ENCODE results near the gene ACAA1. TPM values are rescaled to one million over a fixed set of nuclear protein-coding genes. Genes with fewer than 3 reads are reported as not detected.

The ACAA1 gene
- total and polyA plus RNA-seq, 2 experiments from 2014 or later: 141 to 250 TPM

DNA sequence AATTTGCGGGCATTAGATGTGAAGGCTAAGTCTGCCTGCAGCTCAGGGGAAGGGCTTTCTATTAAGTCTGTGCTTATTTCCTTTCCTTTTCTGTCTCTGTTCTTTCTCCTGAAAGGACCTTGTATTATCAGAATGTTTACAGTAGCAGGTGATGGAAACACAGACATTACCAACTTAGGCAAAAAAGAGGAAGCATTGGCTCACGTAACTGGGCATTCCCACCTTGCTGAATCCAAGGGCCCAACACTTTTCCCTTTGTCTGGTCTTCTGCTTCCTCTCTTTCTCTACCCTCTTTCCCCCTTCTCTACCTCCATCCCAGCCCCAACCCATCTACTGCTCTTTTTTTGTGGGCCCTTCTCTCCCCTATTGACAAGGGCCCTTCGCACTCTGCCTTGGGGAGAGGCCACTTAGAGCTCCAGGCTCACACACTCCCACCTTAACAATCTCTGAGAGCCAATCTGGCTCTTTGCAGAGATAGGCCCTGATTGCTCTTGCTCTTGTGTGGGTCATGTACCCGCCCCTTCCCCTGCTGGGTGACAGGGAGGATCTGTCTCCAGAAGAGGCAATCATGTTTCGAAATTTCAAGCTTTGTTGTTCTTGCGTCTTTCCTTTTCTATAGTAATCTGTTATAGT, 35.0 kb downstream of the ACAA1 start:
- WGBS (ENCODE audit: low lambda C conversion rate, missing lambda C conversion rate): 81% methylated on average over 6 of the region's 6 CpGs
- Histone ChIP-seq H3K9me2 (replicated peaks; ENCODE audit: insufficient read depth) (no peaks in the 10 kb centered on the region), H4K20me1 (ENCODE audit: insufficient read depth, poor library complexity, severe bottlenecking) (no peaks in the 10 kb centered on the region), H3K4me1 (ENCODE audit: insufficient read depth) (no peaks in the 10 kb centered on the region), H3K27ac (no peak overlapping the region), H2AFZ (no peak overlapping the region), H3K9me3 (ENCODE audit: low read depth) (no peaks in the 10 kb centered on the region), H3K4me3 (no peak overlapping the region), H3K27me3 (no peaks in the 10 kb centered on the region), H3K36me3 (replicated peaks; ENCODE audit: insufficient read depth, low read depth) (no peaks in the 10 kb centered on the region), H3K79me2 (no peaks in the 10 kb centered on the region), H3K4me2 (no peak overlapping the region)
- no peak for DNase-seq (ENCODE audit: low spot score)
- TF ChIP-seq EZH2 (IDR thresholded peaks at IDR 0.05; ENCODE audit: borderline replicate concordance) (no peak), EZH2phosphoT487 (IDR thresholded peaks at IDR 0.05; ENCODE audit: low read depth, severe bottlenecking, unreplicated experiment) (no peak)
- TF ChIP-seq, protein P1, sequence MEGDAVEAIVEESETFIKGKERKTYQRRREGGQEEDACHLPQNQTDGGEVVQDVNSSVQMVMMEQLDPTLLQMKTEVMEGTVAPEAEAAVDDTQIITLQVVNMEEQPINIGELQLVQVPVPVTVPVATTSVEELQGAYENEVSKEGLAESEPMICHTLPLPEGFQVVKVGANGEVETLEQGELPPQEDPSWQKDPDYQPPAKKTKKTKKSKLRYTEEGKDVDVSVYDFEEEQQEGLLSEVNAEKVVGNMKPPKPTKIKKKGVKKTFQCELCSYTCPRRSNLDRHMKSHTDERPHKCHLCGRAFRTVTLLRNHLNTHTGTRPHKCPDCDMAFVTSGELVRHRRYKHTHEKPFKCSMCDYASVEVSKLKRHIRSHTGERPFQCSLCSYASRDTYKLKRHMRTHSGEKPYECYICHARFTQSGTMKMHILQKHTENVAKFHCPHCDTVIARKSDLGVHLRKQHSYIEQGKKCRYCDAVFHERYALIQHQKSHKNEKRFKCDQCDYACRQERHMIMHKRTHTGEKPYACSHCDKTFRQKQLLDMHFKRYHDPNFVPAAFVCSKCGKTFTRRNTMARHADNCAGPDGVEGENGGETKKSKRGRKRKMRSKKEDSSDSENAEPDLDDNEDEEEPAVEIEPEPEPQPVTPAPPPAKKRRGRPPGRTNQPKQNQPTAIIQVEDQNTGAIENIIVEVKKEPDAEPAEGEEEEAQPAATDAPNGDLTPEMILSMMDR (IDR thresholded peaks at IDR 0.05; ENCODE audit: poor library complexity): no peak

DNA sequence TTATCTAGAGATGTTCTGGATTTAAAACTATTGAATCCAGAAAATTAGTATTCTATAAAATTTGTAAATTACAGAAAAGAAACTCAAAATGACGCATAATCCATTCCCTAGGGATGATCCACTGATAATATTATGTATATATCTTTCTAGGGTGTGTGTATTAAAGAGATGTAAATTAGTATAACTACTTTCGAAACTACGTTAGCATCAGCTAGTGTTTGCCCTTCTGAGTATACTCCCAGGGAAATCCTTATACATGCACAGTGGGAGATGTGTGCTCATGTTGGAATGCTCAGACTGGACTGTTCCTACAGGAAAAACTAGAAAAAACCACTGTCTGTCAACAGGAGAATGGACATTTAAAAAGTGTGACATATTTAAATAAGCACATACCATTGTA, 36.4 kb downstream of the ACAA1 start:
- Histone ChIP-seq H3K9me3 (ENCODE audit: low read depth) (no peaks in the 10 kb centered on the region), H3K4me2 (no peak overlapping the region)
- 91% methylated on average over 3 of the region's 3 CpGs for WGBS (ENCODE audit: low lambda C conversion rate, missing lambda C conversion rate)

DNA sequence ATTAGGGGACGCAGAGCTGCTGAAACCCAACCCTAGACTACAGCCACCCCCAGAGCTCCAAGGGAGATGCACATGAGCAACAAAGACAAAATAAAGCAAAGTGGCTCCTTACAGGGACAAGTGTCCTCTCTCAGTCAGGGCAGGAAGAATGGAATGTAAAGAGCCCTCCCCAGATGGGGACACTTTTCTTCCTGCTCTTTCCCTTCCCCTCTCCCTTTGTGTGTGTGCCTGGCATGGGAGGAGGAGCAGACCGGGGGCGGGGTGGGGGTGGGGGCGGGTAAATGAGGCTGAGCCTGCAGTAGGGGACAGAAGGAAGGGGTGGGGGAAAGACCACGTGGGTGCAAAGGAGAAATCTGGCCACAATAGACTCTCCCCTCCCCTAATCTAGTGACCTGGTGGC, 37.4 kb downstream of the ACAA1 start:
- no peaks in the 10 kb centered on the region for H3K9me3 ChIP-seq (ENCODE audit: low read depth)
- no peaks in the 10 kb centered on the region for H4K20me1 ChIP-seq (ENCODE audit: insufficient read depth, poor library complexity, severe bottlenecking)
- H3K4me2 ChIP-seq: no peak overlapping the region
- no peak for DNase-seq (ENCODE audit: low spot score)
- H3K4me1 ChIP-seq (ENCODE audit: insufficient read depth): no peaks in the 10 kb centered on the region
- no peaks in the 10 kb centered on the region for H3K36me3 ChIP-seq (replicated peaks; ENCODE audit: insufficient read depth, low read depth)
- H3K79me2 ChIP-seq: no peaks in the 10 kb centered on the region
- TF ChIP-seq, protein P1 (IDR thresholded peaks at IDR 0.05; ENCODE audit: poor library complexity): no peak
- TF ChIP-seq EZH2phosphoT487 (IDR thresholded peaks at IDR 0.05; ENCODE audit: low read depth, severe bottlenecking, unreplicated experiment) (no peak), EZH2 (IDR thresholded peaks at IDR 0.05; ENCODE audit: borderline replicate concordance) (no peak)
- H2AFZ ChIP-seq: no peak overlapping the region
- no peak overlapping the region for H3K4me3 ChIP-seq
- H3K27ac ChIP-seq: no peak overlapping the region
- no peaks in the 10 kb centered on the region for H3K9me2 ChIP-seq (replicated peaks; ENCODE audit: insufficient read depth)
- 16% methylated on average over 5 of the region's 5 CpGs for WGBS (ENCODE audit: low lambda C conversion rate, missing lambda C conversion rate)
- no peaks in the 10 kb centered on the region for H3K27me3 ChIP-seq

More for the DNA sequence above, 36.4 kb downstream of the ACAA1 start:
- Histone ChIP-seq H4K20me1 (ENCODE audit: insufficient read depth, poor library complexity, severe bottlenecking) (no peaks in the 10 kb centered on the region), H2AFZ (no peak overlapping the region), H3K4me1 (ENCODE audit: insufficient read depth) (no peaks in the 10 kb centered on the region), H3K4me3 (no peak overlapping the region), H3K79me2 (no peaks in the 10 kb centered on the region), H3K36me3 (replicated peaks; ENCODE audit: insufficient read depth, low read depth) (no peaks in the 10 kb centered on the region), H3K9me2 (replicated peaks; ENCODE audit: insufficient read depth) (no peaks in the 10 kb centered on the region), H3K27ac (no peak overlapping the region), H3K27me3 (no peaks in the 10 kb centered on the region)
- DNase-seq (ENCODE audit: low spot score): no peak
- TF ChIP-seq EZH2 (IDR thresholded peaks at IDR 0.05; ENCODE audit: borderline replicate concordance) (no peak), EZH2phosphoT487 (IDR thresholded peaks at IDR 0.05; ENCODE audit: low read depth, severe bottlenecking, unreplicated experiment) (no peak)
- TF ChIP-seq, protein P1 (IDR thresholded peaks at IDR 0.05; ENCODE audit: poor library complexity): no peak
